Right cardiac atrium (tissue), 5 donors: ENCODE results near the gene FRAS1. TPM values are rescaled to one million over a fixed set of nuclear protein-coding genes. Genes with fewer than 3 reads are reported as not detected.

ENCODE experiments used
- ATAC-seq, 2 donors: fragments of 200-7000 bp; cut with Tn5 transposase; one replicate each; pipeline versions ENCODE4 v1.8.0 to v1.9.1; 2020; ENCODE audit warnings: moderate library complexity in 2 of 2, mild to moderate bottlenecking in 1 of 2
- DNase-seq, 3 donors: peaks; one replicate each; pipeline ENCODE4 v3.0.0-alpha.2; 2020
- H3K27ac ChIP-seq: one replicate; pipeline ENCODE4 v1.5.1; 2013; ENCODE audit warnings: mild to moderate bottlenecking, low read length, control low read depth, moderate library complexity
- H3K27me3 ChIP-seq: one replicate; pipeline ENCODE4 v1.6.1; 2013; ENCODE audit not compliant: control insufficient read depth, insufficient read depth
- H3K4me1 ChIP-seq: one replicate; pipeline ENCODE4 v1.6.1; 2013; ENCODE audit warnings: low read length; ENCODE audit not compliant: control insufficient read depth, insufficient read depth
- H3K4me3 ChIP-seq: one replicate; pipeline ENCODE4 v1.5.1; 2013; ENCODE audit warnings: low read length, control low read depth
- H3K9me3 ChIP-seq: one replicate; pipeline ENCODE4 v1.6.1; 2013; ENCODE audit warnings: low read length; ENCODE audit not compliant: control insufficient read depth
- WGBS: extraction: QIAGEN DNeasy Blood & Tissue Kit; methylation state at CpG from one replicate; pipeline ENCODE4 v1.1.7; 2013; 5-methylcytosine and 5-hydroxymethylcytosine counted together
- intact Hi-C, 4 donors: fragments of 100-400 bp; cut with DNase I; formaldehyde crosslinking; loops; one replicate each; pipeline versions ENCODE4 v1.11.0 to v1.14.0; 2022 to 2023
- polyA plus RNA-seq: library from polyadenylated mRNA; stranded (reverse); fragments of 200-250 nt; gene quantifications from one replicate; pipeline ENCODE4 v1.2.3, GENCODE V29; 2013
- total RNA-seq, 4 donors: library from RNA; stranded (reverse); fragmentation: NEBNext Ultra II Directional; extraction: Animal tissue kit (Norgen Biotek cat#: 25700); gene quantifications; one replicate each; pipeline ENCODE4 v1.2.1, GENCODE V29; 2021
- donor health status: healthy with polysubstance abuse.
- donor health status: DM: no; HTN: yes; CAD: no.
- donor health status: DM: no; HTN: no; CAD: no.
- donor health status: DM: no; HTN: yes; CAD: no; lungs with severe emphysema.
- donor health status: DM: yes; HTN: yes; CAD: no.

Gene FRAS1
- total and polyA plus RNA-seq, 5 donors = 1.1 to 7.9 (median 5.1) TPM

DNA sequence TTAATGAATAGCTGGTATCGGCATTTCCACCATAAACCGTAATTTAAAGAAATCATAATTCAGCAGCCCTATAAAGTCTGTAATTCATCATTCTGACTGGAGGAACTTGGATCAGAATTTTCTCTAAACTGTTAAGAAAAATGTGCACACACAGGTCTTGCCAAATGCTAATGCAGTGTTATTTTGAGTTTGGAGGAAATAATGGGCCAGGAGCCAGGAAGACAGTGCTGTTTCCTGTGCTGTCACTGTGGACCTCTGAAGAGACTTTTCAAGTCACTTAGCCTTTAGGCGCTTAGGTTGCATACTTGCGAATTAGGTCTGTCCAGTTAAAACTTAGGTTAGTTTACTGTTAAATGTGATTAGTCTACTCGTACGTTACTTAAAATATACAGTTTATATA is 357.0 kb downstream of the FRAS1 start:
- H3K4me3 ChIP-seq = no peak overlapping the region
- no peaks in the 10 kb centered on the region for H3K27me3 ChIP-seq
- ATAC-seq = no peak
- no peak overlapping the region for H3K27ac ChIP-seq
- no peak for DNase-seq
- H3K4me1 ChIP-seq = no peaks in the 10 kb centered on the region
- WGBS = 45% methylated on average over 6 of the region's 6 CpGs
- intact Hi-C loops = no loop called here
- H3K9me3 ChIP-seq = no peaks in the 10 kb centered on the region

DNA sequence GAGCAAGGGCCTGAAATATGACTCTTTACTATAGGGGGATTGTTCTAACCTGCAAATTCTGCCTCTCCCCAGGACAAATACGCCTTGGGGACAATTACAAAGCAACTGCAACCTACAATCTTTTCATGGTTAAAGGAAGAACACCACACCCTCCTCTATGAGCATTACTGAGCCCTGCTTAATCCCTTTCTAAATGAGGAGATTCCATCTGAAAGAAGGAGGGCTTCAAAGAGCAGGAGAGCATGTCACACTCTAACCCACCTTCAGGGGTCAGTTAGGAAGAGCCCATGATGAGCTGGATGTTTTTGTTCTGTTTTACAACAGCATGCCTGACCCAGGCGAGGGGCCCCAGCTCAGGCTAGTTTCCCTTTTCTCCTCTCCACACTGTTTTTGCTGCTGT is 360.5 kb downstream of the FRAS1 start:
- ATAC-seq = no peak

DNA sequence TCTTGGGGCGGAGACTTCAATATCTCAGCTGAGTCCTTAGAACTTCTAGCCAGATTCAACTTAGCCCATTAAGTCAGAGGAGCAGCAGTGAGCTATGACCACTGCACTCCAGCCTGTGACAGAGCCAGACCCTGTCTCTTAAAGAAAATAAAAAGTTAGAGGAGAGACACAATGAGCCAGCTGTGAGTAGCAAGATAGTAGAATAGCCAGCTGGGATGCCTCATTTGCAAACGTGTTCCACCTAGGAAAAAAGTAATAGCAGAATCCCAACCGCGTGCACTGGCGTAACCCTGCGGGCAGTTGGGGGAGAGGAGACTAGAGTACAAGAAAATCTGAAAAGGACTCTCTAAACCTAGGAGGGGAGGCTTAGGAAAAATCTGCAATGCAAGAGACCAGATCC is 361.3 kb downstream of the FRAS1 start:
- ATAC-seq (no peak), DNase-seq (no peak)
- H3K4me3 ChIP-seq = no peak overlapping the region
- H3K9me3 ChIP-seq = no peaks in the 10 kb centered on the region
- H3K27ac ChIP-seq = no peak overlapping the region
- intact Hi-C loops = no loop called here
- H3K27me3 ChIP-seq = no peaks in the 10 kb centered on the region
- H3K4me1 ChIP-seq = no peaks in the 10 kb centered on the region
- WGBS = 66% methylated on average over 6 of the region's 6 CpGs

More for the DNA sequence above, 360.5 kb downstream of the FRAS1 start:
- intact Hi-C loops = no loop called here
- Histone ChIP-seq H3K27me3 (no peaks in the 10 kb centered on the region), H3K9me3 (no peaks in the 10 kb centered on the region), H3K27ac (no peak overlapping the region), H3K4me1 (no peaks in the 10 kb centered on the region), H3K4me3 (no peak overlapping the region)
- WGBS = 92% methylated on average over 2 of the region's 2 CpGs
- no peak for DNase-seq

DNA sequence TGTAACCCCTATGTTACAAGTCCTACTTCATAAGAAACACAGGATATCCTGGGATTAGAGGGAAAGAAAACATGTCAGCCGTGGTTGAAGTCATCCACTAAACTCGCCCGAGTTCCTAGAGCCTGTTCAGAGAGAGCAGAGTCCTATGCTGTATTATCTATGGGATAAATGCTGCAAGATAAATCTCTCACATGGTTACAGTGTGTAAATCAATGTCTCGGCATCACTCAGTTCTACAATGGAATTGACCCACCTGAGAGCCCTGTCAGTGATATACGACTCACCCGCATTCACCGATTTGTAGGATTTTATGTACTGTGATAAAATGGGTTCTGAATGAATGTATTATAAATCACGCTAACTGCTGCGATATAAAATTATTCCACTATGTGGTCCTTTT is 366.7 kb downstream of the FRAS1 start:
- Histone ChIP-seq H3K4me3 (no peak overlapping the region), H3K27me3 (no peaks in the 10 kb centered on the region), H3K9me3 (no peaks in the 10 kb centered on the region), H3K4me1 (no peaks in the 10 kb centered on the region), H3K27ac (no peak overlapping the region)
- 89% methylated on average over 9 of the region's 9 CpGs for WGBS
- DNase-seq = no peak
- intact Hi-C loops = no loop called here
- no peak for ATAC-seq

DNA sequence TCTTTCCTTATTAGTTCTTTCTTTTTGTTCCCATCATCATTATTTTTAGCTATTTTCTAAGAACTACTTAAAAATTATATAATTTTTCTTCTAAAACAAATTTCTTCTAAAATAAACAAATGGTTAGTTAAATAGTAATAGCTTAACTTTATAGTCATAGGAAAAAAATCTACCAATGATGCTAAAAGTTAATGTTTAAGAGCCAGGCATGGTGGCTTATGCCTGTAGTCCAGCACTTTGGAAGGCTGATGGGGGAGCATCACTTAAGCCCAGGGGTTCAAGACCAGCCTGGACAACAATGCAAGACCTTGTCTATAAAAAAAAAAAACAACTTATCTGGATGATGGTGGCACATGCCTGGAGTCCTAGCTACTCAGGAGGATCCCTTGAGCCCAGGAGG is 367.3 kb downstream of the FRAS1 start:
- Histone ChIP-seq H3K27me3 (no peaks in the 10 kb centered on the region), H3K27ac (no peak overlapping the region), H3K4me1 (no peaks in the 10 kb centered on the region), H3K9me3 (no peaks in the 10 kb centered on the region), H3K4me3 (no peak overlapping the region)
- ATAC-seq = no peak
- intact Hi-C loops = no loop called here
- no peak for DNase-seq

DNA sequence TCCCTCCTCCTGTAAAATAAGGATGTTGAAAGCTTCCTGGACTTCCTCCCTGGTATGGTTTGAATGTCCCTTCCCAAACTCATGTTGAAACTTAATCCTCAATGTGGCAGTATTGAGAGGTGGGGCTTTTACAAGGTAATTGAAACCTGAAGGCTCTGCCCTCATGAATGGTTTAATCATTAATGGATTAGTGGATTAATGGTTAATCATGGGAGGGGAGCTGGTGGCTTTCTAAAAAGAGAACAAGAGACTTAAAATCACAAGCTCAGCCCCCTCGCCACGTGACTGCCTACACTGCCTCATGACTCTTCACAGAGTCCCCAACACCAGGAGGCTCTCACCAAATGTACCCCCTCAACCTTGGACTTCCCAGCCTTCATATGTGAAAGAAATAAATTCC is 369.8 kb downstream of the FRAS1 start:
- H3K9me3 ChIP-seq = no peaks in the 10 kb centered on the region
- H3K4me1 ChIP-seq = no peaks in the 10 kb centered on the region
- H3K4me3 ChIP-seq = no peak overlapping the region
- intact Hi-C loops = no loop called here
- WGBS = 89% methylated on average over 2 of the region's 2 CpGs
- DNase-seq (no peak), ATAC-seq (no peak)
- no peak overlapping the region for H3K27ac ChIP-seq
- H3K27me3 ChIP-seq = no peaks in the 10 kb centered on the region

DNA sequence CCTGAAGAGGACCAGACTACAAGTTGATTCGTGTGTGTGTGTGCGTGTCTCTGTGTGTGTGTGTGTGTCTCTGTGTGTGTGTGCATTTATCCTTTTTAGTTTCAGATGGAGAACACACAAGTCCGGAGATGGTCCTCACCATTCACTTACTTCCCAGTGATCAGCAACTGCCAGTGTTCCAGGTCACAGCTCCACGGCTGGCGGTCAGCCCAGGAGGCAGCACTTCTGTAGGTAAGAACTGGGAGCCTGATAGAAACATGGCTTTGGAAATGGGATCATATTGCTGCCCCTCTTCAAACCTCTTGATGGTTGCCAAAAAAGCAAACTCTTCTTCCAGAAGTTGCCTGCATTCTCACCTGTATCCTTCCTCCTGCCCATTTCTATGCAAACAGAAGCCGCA is 371.9 kb downstream of the FRAS1 start:
- Histone ChIP-seq H3K27ac (no peak overlapping the region), H3K4me3 (no peak overlapping the region), H3K4me1 (no peaks in the 10 kb centered on the region), H3K9me3 (no peaks in the 10 kb centered on the region), H3K27me3 (no peaks in the 10 kb centered on the region)
- DNase-seq = no peak
- no peak for ATAC-seq
- WGBS = 93% methylated on average over 6 of the region's 6 CpGs
- intact Hi-C loops = no loop called here

DNA sequence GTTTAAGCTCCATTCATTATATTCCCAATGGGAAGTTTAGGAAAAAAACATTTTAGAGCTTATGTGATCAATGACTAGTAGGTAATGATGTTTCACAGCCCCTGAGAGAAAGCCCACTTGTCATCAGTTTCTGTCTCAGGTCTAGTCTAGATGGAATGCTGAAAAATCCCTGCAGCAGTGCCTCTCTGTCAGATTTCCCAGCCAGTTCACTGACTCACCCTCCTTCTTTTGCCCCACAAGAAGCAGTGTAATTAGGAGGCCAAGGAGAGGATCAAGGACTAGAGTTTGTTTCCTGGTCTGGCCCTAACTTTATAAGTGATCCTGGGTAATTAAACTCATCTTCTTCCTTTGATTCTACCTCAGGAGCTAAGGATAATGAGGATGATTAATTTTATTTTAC is 375.8 kb downstream of the FRAS1 start:
- Histone ChIP-seq H3K27me3 (no peaks in the 10 kb centered on the region), H3K9me3 (no peaks in the 10 kb centered on the region), H3K4me3 (no peak overlapping the region), H3K4me1 (no peaks in the 10 kb centered on the region), H3K27ac (no peak overlapping the region)
- no peak for DNase-seq
- intact Hi-C loops = no loop called here
- ATAC-seq = no peak

DNA sequence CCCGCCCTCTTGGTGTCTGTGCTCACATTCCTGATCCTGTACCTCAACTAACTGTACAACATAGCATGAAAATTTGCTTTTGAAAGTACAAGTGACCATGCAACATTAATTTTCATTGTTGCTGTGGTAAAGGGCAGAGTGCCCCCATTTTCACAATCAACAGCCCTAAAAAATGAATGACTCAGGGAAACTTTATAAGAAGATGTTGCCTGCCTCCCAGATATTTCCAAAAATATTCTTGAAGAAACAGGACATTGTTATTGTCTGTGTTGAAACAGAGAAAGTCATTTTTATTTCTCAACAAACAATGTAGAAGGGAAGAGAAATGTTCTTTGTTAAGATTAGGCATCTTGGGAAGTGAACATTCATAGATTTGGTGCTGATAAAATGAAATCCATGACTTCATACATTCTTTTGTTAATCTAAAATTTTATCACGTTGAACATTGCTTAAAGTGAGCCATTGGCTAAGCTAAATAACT is 380.5 kb downstream of the FRAS1 start:
- no peaks in the 10 kb centered on the region for H3K27me3 ChIP-seq
- intact Hi-C loops = no loop called here
- ATAC-seq (no peak), DNase-seq (no peak)
- no peaks in the 10 kb centered on the region for H3K9me3 ChIP-seq
- 68% methylated on average over 2 of the region's 2 CpGs for WGBS
- H3K27ac ChIP-seq = no peak overlapping the region
- H3K4me1 ChIP-seq = no peaks in the 10 kb centered on the region
- no peak overlapping the region for H3K4me3 ChIP-seq

DNA sequence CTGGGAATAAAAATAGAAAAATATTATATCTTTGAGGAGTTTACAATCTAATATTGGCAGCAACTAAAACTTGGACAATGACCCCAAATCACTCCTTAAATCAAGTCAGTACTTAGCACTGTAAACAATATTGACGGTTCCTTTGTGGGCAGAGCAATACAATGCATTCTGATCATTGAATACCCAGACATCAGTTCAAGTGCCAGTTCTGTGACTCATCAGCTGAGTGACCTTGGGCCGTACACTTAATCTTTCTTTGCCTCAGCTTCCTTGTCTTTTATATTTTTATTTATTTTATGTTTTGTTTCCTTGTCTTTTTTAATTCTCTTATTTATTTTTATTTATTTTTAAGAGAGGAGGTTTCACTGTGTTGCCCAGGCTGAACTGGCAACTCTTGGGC is 382.2 kb downstream of the FRAS1 start:
- H3K27me3 ChIP-seq = no peaks in the 10 kb centered on the region
- no peak overlapping the region for H3K4me3 ChIP-seq
- H3K9me3 ChIP-seq = no peaks in the 10 kb centered on the region
- 77% methylated on average over 2 of the region's 2 CpGs for WGBS
- intact Hi-C loops = no loop called here
- ATAC-seq (no peak), DNase-seq (no peak)
- H3K4me1 ChIP-seq = no peaks in the 10 kb centered on the region
- H3K27ac ChIP-seq = no peak overlapping the region

DNA sequence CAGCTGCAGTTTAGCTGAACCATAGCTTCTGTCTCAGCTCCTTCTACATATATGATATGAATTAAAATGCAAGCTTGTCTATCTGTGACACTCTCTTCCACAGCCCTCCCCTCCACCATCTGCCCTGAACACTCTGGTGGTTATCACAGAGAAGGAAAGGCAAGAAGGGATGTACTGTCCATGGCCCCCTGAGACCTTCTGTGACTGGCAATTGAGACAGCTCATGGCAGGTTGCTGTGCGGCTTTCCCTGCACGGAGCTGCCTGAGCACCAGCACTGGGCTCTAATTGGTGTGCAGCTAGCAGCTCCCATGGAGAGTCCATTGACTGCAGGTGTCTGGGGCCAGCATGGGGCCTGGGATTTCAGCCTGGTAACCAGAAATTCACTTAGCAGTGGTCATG is 384.6 kb downstream of the FRAS1 start:
- intact Hi-C loops = no loop called here
- ATAC-seq = no peak
- WGBS = 78% methylated on average over 2 of the region's 2 CpGs
- Histone ChIP-seq H3K4me3 (no peak overlapping the region), H3K27ac (no peak overlapping the region), H3K4me1 (no peaks in the 10 kb centered on the region), H3K27me3 (no peaks in the 10 kb centered on the region), H3K9me3 (no peaks in the 10 kb centered on the region)
- no peak for DNase-seq

DNA sequence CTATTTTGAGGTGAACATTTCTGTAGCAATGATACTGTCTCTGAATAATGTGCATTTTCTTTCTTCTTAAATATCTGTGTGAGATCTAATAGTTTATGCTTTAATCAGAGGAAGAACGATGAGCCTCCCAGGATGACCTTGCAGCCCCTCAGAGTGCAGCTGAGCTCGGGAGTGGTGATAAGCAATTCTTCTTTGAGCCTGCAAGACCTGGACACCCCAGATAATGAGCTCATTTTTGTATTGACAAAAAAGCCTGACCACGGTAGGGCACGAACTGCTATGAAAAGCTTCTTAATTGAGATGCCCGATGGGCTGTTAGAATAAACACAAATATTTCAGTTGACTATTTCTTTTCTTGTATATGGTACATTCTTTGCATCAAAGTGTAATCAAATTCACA is 389.5 kb downstream of the FRAS1 start:
- H3K27me3 ChIP-seq = no peaks in the 10 kb centered on the region
- 62% methylated on average over 5 of the region's 5 CpGs for WGBS
- no peaks in the 10 kb centered on the region for H3K4me1 ChIP-seq
- no peak overlapping the region for H3K4me3 ChIP-seq
- no peak for ATAC-seq
- DNase-seq = no peak
- no peak overlapping the region for H3K27ac ChIP-seq
- intact Hi-C loops = no loop called here
- no peaks in the 10 kb centered on the region for H3K9me3 ChIP-seq
